BLaER1 (cell line): ENCODE results near the gene LIFR.

Experiments used
- H3K27ac ChIP-seq: shearing (Covaris generic); formaldehyde crosslinking; 2 replicates; pipeline ENCODE4 v1.8.1; 2022
- H3K27me3 ChIP-seq: shearing (Covaris generic); formaldehyde crosslinking; 2 replicates; pipeline ENCODE4 v1.8.1; 2022
- H3K36me3 ChIP-seq: shearing (Covaris generic); formaldehyde crosslinking; 2 replicates; pipeline ENCODE4 v1.8.1; 2022
- H3K4me1 ChIP-seq: shearing (Covaris generic); formaldehyde crosslinking; 2 replicates; pipeline ENCODE4 v1.8.1; 2022
- H3K4me2 ChIP-seq: shearing (Covaris generic); formaldehyde crosslinking; 2 replicates; pipeline ENCODE4 v1.8.1; 2022
- H3K4me3 ChIP-seq: shearing (Covaris generic); formaldehyde crosslinking; 2 replicates; pipeline ENCODE4 v1.8.1; 2022
- H3K9ac ChIP-seq: shearing (Covaris generic); formaldehyde crosslinking; 2 replicates; pipeline ENCODE4 v1.8.1; 2022
- H3K9me3 ChIP-seq: shearing (Covaris generic); formaldehyde crosslinking; 2 replicates; pipeline ENCODE4 v1.8.1; 2022
- H4K20me1 ChIP-seq: shearing (Covaris generic); formaldehyde crosslinking; 2 replicates; pipeline ENCODE4 v1.8.1; 2022
- Cebpa-rat ChIP-seq: shearing (Covaris generic); IDR thresholded peaks from 2 replicates; pipeline ENCODE4 v1.8.1; 2022

The LIFR gene

GRCh38 chr5:38551030-38552017, 5.1 kb downstream of the LIFR start:
- Histone ChIP-seq H4K20me1 (no peaks in the 10 kb centered on the region; the same call in 1 of the 2 replicates), H3K4me2 (no peak overlapping the region), H3K9ac (no peak overlapping the region), H3K27me3 (peaks cover 29% of the 10 kb centered on the region), H3K36me3 (no peaks in the 10 kb centered on the region), H3K27ac (no peak overlapping the region), H3K4me1 (peaks cover 17% of the 10 kb centered on the region), H3K9me3 (no peaks in the 10 kb centered on the region), H3K4me3 (no peak overlapping the region)
- TF ChIP-seq Cebpa-rat: no peak

GRCh38 chr5:38548064-38548759, 8.2 kb downstream of the LIFR start:
- no peak overlapping the region for H3K4me2 ChIP-seq
- H3K4me3 ChIP-seq: no peak overlapping the region
- H3K4me1 ChIP-seq: peaks cover 11% of the 10 kb centered on the region
- no peak overlapping the region for H3K9ac ChIP-seq
- no peaks in the 10 kb centered on the region for H4K20me1 ChIP-seq
- H3K9me3 ChIP-seq: no peaks in the 10 kb centered on the region
- H3K36me3 ChIP-seq: no peaks in the 10 kb centered on the region
- no peak overlapping the region for H3K27ac ChIP-seq
- no peak for TF ChIP-seq Cebpa-rat
- H3K27me3 ChIP-seq: 0 out of 2 replicates have a peak, but pooled peaks cover 5% of the 10 kb centered on the region

- no peaks in the 10 kb centered on the region for H3K27me3 ChIP-seq
- H3K27ac ChIP-seq: no peak overlapping the region
- H3K9ac ChIP-seq: no peak overlapping the region
- no peaks in the 10 kb centered on the region for H3K36me3 ChIP-seq
- no peaks in the 10 kb centered on the region for H4K20me1 ChIP-seq
- H3K9me3 ChIP-seq: no peaks in the 10 kb centered on the region
- TF ChIP-seq Cebpa-rat: no peak
- no peak overlapping the region for H3K4me2 ChIP-seq
- H3K4me1 ChIP-seq: peaks cover 1% of the 10 kb centered on the region
- no peak overlapping the region for H3K4me3 ChIP-seq
Measured at GRCh38 chr5:38547257-38547656, 9.2 kb downstream of the LIFR start.

- no peaks in the 10 kb centered on the region for H3K4me1 ChIP-seq
- TF ChIP-seq Cebpa-rat: no peak
- no peak overlapping the region for H3K9ac ChIP-seq
- no peak overlapping the region for H3K27ac ChIP-seq
- no peaks in the 10 kb centered on the region for H3K27me3 ChIP-seq
- H3K36me3 ChIP-seq: no peaks in the 10 kb centered on the region
- no peak overlapping the region for H3K4me3 ChIP-seq
- no peaks in the 10 kb centered on the region for H4K20me1 ChIP-seq
- H3K9me3 ChIP-seq: no peaks in the 10 kb centered on the region
- H3K4me2 ChIP-seq: no peak overlapping the region
Measured at GRCh38 chr5:38546691-38547146, 9.7 kb downstream of the LIFR start.

GRCh38 chr5:38543886-38544285, 12.6 kb downstream of the LIFR start:
- no peaks in the 10 kb centered on the region for H3K4me1 ChIP-seq
- no peak overlapping the region for H3K4me2 ChIP-seq
- no peaks in the 10 kb centered on the region for H4K20me1 ChIP-seq
- TF ChIP-seq Cebpa-rat: no peak
- no peak overlapping the region for H3K4me3 ChIP-seq
- no peak overlapping the region for H3K27ac ChIP-seq
- no peaks in the 10 kb centered on the region for H3K9me3 ChIP-seq
- no peaks in the 10 kb centered on the region for H3K27me3 ChIP-seq
- H3K36me3 ChIP-seq: no peaks in the 10 kb centered on the region
- H3K9ac ChIP-seq: no peak overlapping the region

- Histone ChIP-seq H3K27ac (no peak overlapping the region), H3K4me1 (no peaks in the 10 kb centered on the region), H4K20me1 (no peaks in the 10 kb centered on the region), H3K9ac (no peak overlapping the region), H3K9me3 (no peaks in the 10 kb centered on the region), H3K4me2 (no peak overlapping the region), H3K27me3 (no peaks in the 10 kb centered on the region), H3K4me3 (no peak overlapping the region), H3K36me3 (no peaks in the 10 kb centered on the region)
- TF ChIP-seq Cebpa-rat: no peak
Measured at GRCh38 chr5:38543074-38543473, 13.4 kb downstream of the LIFR start.

- H3K9me3 ChIP-seq: no peaks in the 10 kb centered on the region
- no peaks in the 10 kb centered on the region for H3K36me3 ChIP-seq
- TF ChIP-seq Cebpa-rat: no peak
- no peaks in the 10 kb centered on the region for H4K20me1 ChIP-seq
- H3K27me3 ChIP-seq: no peaks in the 10 kb centered on the region
- H3K27ac ChIP-seq: no peak overlapping the region
- H3K4me1 ChIP-seq: no peaks in the 10 kb centered on the region
- no peak overlapping the region for H3K9ac ChIP-seq
- H3K4me2 ChIP-seq: no peak overlapping the region
- H3K4me3 ChIP-seq: no peak overlapping the region
Measured at GRCh38 chr5:38541174-38541725, 15.2 kb downstream of the LIFR start.

GRCh38 chr5:38540314-38540713, 16.1 kb downstream of the LIFR start:
- Histone ChIP-seq H3K4me1 (no peaks in the 10 kb centered on the region), H3K9me3 (no peaks in the 10 kb centered on the region), H3K27ac (no peak overlapping the region), H4K20me1 (no peaks in the 10 kb centered on the region), H3K9ac (no peak overlapping the region), H3K27me3 (no peaks in the 10 kb centered on the region), H3K36me3 (no peaks in the 10 kb centered on the region), H3K4me2 (no peak overlapping the region), H3K4me3 (no peak overlapping the region)
- no peak for TF ChIP-seq Cebpa-rat

- Histone ChIP-seq H4K20me1 (no peaks in the 10 kb centered on the region), H3K9me3 (no peaks in the 10 kb centered on the region), H3K9ac (no peak overlapping the region), H3K27ac (no peak overlapping the region), H3K27me3 (no peaks in the 10 kb centered on the region), H3K36me3 (no peaks in the 10 kb centered on the region), H3K4me2 (no peak overlapping the region), H3K4me3 (no peak overlapping the region), H3K4me1 (no peaks in the 10 kb centered on the region)
- no peak for TF ChIP-seq Cebpa-rat
Measured at GRCh38 chr5:38538161-38538560, 18.3 kb downstream of the LIFR start.

- no peak overlapping the region for H3K4me2 ChIP-seq
- no peak for TF ChIP-seq Cebpa-rat
- no peak overlapping the region for H3K27ac ChIP-seq
Measured at GRCh38 chr5:38537505-38537904, 18.9 kb downstream of the LIFR start.

More at GRCh38 chr5:38537505-38537904, 18.9 kb downstream of the LIFR start:
- Histone ChIP-seq H3K4me3 (no peak overlapping the region), H4K20me1 (no peaks in the 10 kb centered on the region), H3K9me3 (no peaks in the 10 kb centered on the region), H3K9ac (no peak overlapping the region), H3K4me1 (no peaks in the 10 kb centered on the region), H3K36me3 (no peaks in the 10 kb centered on the region), H3K27me3 (no peaks in the 10 kb centered on the region)
